ENCODE measurements around the gene PAPOLB. TPM values are rescaled to one million over a fixed set of nuclear protein-coding genes. Genes with fewer than 3 reads are reported as not detected.

The PAPOLB gene
- not detected in 5 replicates for total RNA-seq (2022; extraction: Qiagen RNA extraction)

GRCh38 chr7:4861673-4862072, at the start of gene PAPOLB:
PAPOLB (minus strand) TSS chr7:4862030; CDS start chr7:4861810, 220 bp downstream.

DNA sequence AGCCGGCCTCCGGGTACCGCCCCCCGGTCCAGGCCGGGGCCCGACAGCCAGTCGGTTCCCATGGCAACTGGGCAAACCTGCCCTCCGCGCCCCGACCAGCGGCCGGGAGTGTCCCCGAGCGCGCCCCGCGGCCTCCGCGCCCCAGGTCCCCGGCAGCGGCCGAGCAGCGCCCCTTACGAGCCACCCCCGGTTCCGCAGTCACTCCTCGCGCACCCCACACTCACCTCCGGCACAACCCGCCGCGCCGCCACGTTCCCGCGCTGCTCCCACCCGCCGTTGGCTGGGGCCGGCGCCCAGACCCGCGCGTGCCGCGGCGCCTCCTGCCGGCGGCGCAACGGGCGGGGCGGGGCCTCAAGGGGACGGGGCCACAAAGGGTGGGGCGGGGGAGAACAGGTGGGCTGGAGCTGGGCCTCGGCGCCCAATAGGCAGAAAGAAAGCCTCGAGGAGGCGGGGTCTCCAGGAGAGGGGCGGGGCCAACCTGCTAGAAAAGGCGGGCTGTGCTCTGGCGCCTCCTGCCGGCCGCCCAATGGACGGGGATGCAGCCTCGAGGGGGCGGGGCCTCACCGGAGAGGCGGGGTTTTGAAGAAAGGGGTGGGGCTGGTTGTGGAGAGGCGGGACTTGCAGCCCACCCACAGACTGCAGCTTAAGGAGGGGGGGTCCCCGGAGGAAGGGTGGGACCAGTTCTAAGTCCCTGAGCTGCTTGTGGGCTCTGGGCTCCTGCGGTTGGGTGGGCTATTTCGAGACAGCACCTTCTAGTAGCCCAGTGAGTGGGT, 21.7 kb upstream of the PAPOLB start, which contains the start of gene RADIL:
RADIL (minus strand) TSS at position 345 of the 773 bp plus-strand sequence. CDS start 5,577 bp downstream, outside the sequence.

Other genes starting within 250 kb of the PAPOLB start
- 10.6 to 13.2 TPM (median 11.8 TPM) in 5 replicates for gene FOXK1, start 179.7 kb downstream of the PAPOLB start, total RNA-seq (2022; extraction: Qiagen RNA extraction)
- gene AP5Z1, start 86.4 kb downstream of the PAPOLB start, total RNA-seq (2022; extraction: Qiagen RNA extraction), result 21.8 to 48.3 TPM (median 36.3 TPM) in 5 replicates
- gene RADIL, start 21.7 kb upstream of the PAPOLB start, total RNA-seq (2022; extraction: Qiagen RNA extraction), result 1.3 to 2.8 TPM (median 2.1 TPM) in 5 replicates
- gene MMD2, start 97.2 kb upstream of the PAPOLB start, total RNA-seq (2022; extraction: Qiagen RNA extraction), result not detected in 5 replicates
- gene RBAK, start 183.8 kb upstream of the PAPOLB start, total RNA-seq (2022; extraction: Qiagen RNA extraction), result 5.4 to 6.9 TPM (median 5.6 TPM) in 5 replicates

Measured in A549 treated with CORT108297 at 1 μM for 4 hours (cell line).